Measurements from ENCODE around the gene RAPGEF4.

Gene RAPGEF4

DNA sequence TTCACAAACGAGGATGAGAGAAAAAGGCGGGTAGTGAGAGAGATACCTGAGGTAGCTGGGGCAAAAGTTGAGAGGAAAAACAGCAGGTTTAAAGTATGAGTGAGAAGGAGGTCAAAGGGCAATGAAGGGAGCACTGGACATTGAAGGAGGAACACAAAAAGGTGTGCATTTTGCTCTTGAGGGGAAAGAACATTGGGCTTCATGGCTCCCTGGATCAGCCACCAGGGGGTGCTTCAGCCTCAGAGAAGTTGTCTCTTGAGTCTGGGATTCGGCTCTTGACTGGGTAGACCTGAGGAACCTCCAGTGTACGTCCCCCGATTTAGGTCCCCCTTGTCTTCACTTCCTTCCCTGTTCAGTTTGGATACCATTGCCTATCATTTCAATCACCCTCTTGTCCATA, 128.5 kb downstream of the RAPGEF4 start:
- no peak for DNase-seq

DNA sequence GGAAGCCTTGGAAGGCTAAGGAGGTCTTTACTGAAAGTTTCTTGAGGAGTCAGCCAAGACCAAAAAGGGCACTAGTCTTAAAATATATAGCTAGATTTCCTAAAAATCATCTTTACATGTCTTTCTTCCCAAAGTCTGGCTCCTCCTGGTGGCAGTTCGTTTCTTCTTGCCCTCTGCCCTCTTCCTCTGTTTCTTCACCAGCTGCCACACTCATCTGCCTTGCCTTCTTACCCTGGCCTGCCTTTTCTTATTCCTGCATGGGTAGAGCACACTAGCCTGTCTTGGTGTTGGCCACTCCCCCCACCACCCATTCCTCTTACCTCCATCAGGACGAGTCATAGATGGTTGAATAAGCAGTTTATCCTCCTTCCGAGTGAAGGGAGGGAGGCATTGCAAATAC, 129.8 kb downstream of the RAPGEF4 start:
- no peak for DNase-seq

DNA sequence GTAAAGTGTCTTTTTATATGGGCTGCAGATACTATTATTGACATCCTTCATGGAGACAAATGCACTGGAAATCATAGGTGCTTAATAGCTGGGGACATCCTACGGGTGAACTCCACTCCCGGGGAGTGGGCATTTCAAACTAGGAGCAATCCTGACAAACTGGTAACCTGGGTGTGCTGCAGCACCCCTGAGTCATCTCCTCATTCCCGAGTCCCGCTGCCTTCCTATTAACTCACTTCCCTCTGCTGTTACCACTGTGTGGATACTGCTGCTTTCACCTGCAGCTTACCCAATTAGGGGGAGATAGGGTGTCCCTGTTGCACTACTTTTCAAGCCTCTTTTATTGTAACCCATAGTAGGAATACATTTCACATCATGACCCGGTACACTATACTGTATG, 134.2 kb downstream of the RAPGEF4 start:
- no peak for DNase-seq

DNA sequence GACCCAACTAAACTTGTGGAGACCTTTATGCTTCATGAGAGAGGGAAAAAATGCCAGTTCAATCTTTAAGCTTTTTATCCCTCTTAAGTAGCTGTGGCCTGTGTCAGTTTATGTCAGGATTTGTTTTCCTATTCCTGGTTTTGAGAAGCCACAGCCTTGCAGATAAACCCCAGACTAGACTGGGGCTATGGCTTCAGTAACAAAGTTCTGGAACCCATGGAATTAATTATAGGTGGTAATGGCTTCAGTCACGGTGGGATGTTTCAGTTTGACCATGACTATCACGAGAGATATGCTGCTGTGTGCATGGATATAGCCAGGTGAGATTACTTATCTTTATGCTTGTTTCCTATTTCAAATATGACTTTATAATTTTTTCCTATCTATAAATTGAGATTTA, 134.8 kb downstream of the RAPGEF4 start:
- no peak for DNase-seq

DNA sequence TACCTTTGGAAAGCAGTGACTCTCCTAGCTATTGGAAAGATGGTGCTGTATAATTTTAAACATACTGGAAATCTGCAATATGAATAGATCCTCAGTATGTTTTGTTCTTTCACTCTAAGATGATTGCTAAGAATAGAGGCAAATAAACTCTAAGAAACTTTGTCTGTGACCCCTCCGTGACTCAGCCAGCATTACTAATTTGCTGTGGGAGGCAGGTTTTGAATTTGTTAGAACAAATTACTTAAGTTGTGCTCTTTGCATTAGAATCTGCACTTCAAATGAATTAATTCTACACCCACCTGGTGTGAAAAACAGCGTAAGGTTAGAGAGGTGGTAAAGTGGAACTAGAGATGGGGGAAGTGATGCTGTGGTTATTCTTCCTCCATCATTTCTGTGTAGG, 142.2 kb downstream of the RAPGEF4 start:
- DNase-seq = no peak

DNA sequence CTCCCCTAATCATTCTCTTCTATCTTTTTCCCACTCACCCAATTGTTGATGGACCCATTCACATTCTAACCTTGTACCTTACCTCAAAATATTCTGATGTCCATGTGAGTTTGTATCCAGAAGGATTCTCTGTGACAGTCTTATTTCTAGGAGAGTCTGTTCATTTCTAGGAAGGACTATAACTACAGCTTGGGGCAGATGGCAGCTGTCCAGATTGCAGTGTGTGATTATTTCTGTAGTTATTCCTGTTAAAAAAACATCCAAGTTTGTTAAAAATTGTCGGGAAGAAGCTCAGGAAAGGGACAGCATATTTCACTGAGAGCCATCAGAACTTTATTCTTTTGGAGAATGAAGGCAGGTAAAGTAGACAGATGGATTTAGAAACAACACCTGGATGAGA, 142.6 kb downstream of the RAPGEF4 start:
- no peak for DNase-seq

DNA sequence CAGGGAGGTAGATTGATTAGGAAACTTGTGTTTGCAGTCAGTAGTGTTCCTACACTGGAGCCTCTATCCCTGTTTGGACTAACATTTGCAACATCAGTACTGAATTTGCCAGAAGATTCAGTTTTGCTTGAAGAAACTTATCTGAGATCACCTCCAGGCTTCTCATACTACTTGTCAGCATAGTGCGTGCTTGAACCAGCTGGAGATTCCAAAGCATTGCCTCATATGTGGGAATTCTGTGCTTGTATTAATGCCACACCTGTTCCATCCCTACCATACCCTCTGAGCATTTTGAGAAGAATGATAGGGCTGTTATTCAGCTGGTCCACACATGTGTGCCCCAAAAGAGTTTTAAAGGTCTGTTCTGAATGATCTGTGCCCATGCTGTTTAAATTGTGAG, 148.7 kb downstream of the RAPGEF4 start:
- DNase-seq = no peak

DNA sequence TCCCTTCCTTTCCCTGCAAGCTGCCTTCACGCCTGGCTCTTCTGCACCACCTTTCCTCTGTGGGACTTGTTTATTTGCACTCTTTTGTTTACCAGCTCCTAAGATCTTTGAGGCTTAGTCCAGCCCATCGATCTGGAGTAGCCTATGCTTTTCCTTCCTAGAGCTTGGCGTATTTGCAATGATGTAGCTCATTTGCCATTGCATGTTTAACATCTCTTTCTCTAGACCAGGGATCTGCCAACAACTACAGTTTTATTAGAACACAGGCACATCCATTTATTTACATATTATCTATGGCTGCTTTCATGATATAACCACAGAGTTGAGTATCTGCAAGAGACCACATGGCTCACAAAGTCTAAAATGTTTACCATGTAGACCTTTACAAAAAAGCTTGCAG, 150.4 kb downstream of the RAPGEF4 start:
- no peak for DNase-seq

DNA sequence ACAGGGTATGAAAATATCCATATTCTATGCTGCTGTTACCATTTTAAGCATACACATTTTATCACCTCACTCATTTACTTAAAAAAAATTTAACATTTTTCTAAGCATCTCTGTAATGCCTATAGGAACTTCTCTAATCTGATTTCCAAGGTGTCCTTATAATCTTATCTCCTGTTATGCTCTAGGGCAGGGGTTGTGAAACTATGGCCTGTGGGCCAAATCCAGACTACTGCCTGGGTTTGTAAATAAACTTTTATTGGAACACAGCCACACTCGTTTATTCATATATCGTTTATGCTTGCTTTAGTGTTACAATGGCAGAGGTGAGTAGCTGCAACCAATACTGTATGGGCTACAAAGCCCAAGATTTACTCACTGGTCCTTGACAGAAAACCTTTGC, 151.6 kb downstream of the RAPGEF4 start:
- no peak for DNase-seq

DNA sequence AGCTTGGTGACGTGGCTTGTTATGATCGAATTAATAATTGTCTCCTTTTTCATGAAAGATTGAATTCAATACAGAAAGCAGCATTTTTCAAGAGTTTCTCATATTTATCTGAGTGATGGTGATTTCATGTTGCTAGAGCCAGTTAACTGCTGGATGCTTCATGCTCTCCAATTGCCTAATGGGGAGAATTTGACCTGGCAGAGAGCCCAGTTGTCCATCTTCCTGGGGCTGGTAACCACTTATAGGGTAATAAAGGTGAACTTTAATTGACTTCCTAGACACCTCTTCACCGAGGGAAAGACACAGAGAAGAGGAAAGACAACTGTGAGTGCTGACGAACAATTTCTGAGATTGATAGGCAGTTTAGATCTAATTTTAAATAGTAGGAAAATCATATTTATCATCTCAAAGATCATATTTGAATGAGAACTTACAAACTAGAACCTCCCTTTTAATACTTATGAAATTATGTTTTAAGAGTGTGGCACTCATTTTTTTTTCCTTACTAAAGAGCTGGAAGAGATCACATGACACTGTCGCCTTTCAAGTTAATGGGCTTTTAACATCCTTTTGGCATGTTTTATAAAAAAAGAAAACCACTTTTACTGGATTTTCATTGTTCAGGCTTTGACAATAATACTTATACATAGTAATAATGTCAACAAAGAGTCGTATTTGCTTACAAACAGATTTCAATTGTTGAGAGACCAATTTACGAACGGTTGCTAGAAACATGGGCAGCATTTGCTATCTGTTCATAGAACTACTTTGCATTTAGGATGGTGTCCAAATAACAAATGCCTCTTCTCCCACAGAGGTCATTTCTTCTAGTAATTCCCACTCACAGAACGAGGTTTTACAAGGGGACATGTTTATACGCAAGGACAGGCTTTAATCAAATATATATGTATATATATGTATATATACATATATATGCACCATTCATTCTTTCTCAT, 153.3 kb downstream of the RAPGEF4 start:
- DNase-seq = no peak

DNA sequence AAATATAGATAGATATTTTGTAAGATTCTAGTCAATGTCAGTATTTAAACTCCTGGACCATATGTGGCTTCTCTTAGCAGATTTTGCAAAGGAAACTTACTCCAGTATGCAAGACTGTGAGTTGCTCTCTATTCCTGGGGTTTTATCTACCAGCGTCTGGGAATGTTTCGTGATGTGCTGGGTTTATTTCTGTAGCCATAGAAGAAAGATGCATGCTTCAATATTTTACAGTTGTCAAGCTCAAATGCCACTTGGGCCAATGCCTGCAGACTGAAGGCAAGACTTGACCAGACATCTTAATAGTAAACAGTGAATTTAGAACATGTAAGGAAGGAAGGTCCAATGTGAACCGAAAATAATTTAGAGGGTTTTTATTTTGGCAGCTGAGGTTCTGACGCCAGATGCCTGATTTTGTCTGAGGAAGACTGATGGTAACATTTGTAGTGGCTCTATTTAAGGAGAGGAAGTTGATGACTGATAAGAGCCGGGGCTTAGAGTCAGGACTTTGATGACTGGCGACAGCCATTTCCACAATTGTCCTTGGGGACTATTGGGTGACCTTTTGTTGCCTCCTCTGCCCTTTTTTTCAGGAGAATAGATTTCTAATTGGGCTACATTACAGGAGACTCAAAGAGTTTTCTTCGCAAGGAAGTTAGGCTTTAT, 154.3 kb downstream of the RAPGEF4 start:
- no peak for DNase-seq

DNA sequence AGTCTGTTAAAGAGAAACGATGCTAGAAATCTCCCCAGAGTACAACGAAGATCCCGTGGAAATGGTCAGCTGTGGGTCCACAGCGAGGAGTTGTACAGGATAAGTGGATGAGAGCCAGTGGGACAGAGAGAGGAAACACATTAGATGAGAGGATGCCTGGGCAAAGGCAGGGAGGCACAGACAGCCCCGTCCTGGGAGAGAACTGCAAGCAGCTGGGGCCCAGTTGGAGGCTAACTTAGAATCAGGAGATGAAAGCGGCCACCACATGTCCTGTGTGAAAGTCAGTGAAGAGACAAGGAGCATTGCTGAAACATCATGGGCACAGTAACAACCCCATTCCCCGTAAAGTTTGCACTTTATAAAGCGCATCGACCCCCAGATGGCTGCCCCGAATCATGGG, 157.5 kb downstream of the RAPGEF4 start:
- peak; percentile 20 for DNase-seq

DNA sequence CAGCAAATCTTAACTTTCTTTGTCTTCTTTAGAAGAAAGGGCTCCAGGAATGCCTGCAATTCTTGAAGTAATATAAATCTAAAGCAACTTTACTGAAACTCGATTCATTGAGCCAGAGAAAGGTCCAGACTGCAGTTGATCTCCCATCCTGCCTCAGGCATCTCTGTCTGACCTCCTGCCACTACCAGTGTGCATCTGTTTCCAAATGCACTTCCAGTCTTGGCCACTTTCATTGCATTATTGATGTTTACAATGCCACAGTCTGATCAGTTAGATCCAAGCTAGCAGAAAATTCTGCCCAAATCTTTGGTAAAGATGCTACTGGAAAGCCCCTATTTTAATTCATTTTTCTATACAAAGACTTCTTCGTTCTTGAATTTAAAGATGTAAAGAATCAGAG, 158.0 kb downstream of the RAPGEF4 start:
- DNase-seq = peak; percentile 43

DNA sequence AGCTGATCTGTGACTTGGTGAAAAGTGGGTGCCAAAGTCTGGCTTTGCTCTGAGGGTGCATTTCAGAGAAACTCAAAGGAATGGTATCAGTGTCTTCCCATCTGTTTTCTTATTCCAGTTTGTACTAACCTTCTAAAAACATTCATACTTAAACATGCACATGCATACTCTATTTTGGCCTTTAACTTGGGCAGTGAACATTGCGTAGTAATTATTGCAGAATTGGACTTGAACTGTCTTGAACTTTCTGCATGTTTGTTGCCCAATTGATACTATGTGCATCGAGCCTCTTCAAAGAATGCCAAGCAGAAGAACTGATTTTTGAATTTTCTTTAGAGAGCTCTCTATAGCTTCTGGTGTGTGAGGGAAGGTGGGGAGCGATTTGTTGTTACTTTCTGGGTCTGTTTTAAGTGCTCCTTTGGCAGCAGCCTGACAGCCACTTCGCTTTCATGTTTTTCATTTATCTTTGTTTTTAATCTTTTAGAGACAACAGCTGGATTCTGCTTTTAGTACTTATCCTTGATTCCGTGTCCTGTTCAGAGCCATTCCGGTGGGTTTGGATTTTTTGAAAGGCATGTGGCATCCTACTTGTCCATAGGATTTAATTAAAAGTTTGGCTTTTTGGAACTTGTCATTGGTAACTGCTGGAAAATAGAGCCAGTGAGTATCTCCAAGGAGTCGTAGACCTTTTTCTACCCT, 159.2 kb downstream of the RAPGEF4 start:
- no peak for DNase-seq

DNA sequence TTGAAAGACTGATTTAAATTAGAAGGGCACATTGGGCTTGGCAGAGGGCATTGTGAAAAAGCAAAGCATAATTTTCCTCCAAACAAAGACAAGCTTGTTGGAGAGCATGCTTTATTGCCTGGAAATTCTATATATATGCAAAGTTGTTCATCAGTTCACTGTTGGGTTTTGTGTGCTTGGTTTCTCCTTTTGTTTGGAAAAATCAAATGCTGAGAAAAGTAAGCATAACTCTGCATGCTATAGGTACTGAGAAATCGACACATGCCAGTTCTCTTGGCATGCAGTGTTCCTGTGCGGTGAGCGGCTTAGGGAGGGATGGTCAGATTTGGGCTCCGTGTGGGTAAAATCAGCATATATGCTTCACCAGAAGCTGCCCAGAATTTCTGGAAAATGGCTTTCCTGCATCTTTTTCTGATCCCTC, 161.0 kb downstream of the RAPGEF4 start:
- DNase-seq = no peak

DNA sequence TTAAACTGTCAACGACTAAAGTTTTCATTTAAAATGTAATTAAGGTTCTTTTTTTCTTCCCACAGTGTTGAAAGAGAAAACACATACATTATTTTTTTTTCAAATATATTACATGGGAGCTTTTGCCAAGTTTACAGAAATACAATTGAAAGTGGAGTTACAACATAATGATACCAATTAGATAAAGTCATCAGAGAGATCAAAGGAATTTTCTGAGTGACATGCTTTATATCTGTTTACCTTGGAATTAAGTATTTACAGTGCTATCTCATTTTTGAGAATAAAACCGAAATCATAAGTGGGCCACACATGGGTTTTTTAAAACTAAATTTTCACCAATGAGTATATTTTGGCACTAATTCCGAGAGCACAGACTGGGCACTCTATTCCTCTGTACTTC, 165.2 kb downstream of the RAPGEF4 start:
- no peak for DNase-seq

DNA sequence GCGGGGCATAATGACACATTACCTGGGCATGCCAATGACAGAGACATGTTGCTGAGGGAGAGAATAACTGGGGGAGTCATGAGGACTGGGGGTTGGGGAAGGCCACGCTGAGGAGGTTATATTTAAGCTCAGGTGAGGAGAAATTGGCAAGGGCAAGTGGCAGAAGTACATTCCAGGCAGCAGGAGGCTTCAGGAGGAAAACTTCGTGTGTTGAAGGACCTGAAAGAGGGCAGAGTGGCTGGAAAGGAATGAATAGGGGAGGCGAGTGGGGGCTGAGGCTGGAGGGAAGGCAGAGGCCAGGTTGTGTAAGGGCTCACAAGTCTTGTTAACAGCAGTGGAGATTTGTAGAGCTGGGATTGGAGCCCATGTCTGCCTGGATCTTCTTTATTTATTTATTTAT, 166.3 kb downstream of the RAPGEF4 start:
- no peak for DNase-seq

DNA sequence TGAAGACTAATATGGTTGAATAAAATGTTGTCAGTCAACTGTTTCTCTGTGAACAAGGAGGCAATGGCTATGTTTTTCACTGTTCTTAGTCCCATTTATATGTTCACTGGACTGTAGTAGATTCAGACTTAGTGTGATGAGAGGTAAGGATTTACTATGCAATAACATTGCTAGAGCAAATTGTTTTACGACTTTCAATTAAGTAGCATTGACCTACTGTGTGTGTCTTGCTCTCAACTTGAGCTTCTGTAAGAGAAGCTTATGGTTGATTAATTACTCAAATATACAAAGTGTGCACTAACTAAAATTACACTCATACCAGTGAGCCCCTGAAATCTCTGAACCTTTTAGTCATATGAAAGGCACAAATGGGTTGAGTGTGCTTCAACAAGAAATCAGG, 168.6 kb downstream of the RAPGEF4 start:
- DNase-seq = no peak

DNA sequence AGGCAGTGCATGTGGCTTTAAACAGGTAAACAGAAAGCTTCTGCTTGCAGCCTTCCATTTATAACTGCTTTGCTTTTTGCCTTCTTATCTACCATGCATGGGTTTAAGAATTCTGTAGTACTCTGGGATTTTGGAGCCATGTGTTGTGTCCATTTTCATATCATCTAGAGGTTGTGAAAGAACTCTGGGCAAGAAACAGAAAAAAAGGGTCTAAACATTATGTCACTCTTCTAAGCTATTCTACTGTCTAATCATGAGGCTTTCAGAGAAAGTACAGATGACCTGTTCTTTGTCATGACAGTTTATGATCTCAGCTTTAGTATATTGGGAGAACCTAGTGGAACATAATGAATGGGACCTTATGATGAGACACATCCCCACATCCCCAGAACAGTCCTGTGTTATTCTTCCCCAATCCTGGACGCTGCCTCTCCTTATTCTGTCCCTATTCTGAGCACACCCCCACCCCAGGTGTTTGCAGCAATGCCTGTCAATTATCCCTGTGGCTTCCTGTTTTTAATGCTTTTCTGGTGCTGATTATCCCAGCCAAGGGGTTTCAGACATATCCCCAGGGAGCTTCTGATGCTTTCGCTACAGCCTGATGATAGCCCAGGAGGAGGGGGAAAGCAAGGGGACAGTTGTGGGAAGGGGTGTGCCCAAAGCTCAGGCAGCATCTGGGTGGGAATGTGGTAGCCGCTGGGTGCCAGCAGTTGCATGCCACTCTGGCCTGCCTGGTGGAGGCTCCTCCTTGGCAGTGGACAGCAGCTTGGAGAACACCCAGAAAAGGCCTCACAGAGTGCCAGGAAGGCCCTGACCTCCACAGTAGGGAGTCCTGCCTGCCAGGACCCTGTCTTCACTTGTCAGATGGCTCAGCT, 170.5 kb downstream of the RAPGEF4 start:
- peak; percentile 18 for DNase-seq

DNA sequence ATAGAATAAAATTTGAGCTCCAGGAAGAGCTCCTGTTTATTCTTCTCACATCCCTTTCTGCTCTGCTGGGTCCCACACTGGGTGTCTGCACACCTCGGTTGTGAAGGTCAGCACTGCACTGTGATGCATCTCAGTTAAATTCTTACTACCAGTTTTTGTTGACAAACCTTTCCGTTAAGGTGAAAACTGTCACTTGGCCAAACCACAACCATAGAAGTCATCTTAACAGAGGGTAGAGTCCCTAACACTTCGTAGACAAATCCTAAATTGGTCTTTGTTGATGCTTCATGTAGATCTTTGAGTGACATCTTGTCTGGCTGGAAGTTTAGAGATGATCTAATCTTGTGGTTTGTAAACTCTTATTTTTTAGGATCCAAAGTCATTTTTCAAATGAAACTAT, 172.6 kb downstream of the RAPGEF4 start:
- DNase-seq = no peak

DNA sequence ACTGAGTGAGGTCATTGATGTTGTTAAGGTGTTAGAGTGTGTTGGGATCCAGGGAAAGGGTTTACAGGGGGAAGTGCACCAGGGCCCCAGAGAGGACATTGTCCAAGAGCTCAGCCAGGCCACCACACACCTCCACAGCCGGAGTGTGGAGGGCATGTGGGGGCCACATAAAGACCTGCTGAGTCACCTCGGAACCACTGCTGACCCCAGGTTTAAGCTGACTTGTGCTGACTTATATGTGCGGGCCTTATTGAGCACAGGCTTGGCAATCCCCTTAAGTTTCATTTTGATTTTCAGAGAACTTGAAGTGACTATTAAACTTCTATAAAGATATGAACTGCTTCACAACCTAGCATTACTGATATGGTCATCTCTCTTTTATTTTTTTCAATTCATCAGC, 173.8 kb downstream of the RAPGEF4 start:
- DNase-seq = no peak

DNA sequence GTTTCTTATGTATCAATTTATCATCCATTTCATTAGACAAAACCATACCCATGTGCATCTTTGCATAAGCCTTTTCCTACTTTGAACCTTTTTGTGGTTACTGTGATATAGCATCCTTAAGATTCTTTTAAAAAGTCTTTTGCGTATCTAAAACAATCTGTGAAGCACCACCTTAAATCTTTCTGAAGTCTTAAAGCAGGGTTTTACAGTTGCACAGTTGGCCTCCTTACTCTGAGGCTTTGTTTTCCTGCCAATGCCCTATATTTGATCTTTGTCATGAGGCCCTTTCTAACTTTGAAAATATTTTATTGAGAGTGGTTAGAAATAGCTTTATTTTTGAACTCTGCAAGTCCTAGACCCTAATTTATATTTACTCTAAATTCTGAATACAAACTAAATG, 176.6 kb downstream of the RAPGEF4 start:
- no peak for DNase-seq

All from retina (tissue), 1 donor.